Ishikawa (cell line): Measurements from ENCODE around the gene ZRANB1.

ENCODE experiments used
- CEBPB ChIP-seq: IDR thresholded peaks from 2 replicates; pipeline ENCODE4 v1.6.1; 2012
- CREB1 ChIP-seq: IDR thresholded peaks from 2 replicates; pipeline ENCODE4 v1.6.1; 2012; ENCODE audit warnings: low read depth
- EGR1 ChIP-seq: IDR thresholded peaks from 2 replicates; pipeline ENCODE4 v1.6.1; 2012
- EP300 ChIP-seq: IDR thresholded peaks from 2 replicates; pipeline ENCODE4 v1.6.1; 2012; ENCODE audit warnings: borderline replicate concordance
- FOXM1 ChIP-seq: IDR thresholded peaks from 2 replicates; pipeline ENCODE4 v1.6.1; 2012; ENCODE audit warnings: low read depth, borderline replicate concordance
- NFIC ChIP-seq: IDR thresholded peaks from 2 replicates; pipeline ENCODE4 v1.6.1; 2012
- RAD21 ChIP-seq: IDR thresholded peaks from 2 replicates; pipeline ENCODE4 v1.6.1; 2012; ENCODE audit warnings: low read depth
- TAF1 ChIP-seq: IDR thresholded peaks from 2 replicates; pipeline ENCODE4 v1.6.1; 2012; ENCODE audit warnings: low read depth, mild to moderate bottlenecking
- TCF12 ChIP-seq: IDR thresholded peaks from 2 replicates; pipeline ENCODE4 v1.6.1; 2012; ENCODE audit warnings: low read depth
- TEAD4 ChIP-seq: IDR thresholded peaks from 2 replicates; pipeline ENCODE4 v1.6.1; 2012
- YY1 ChIP-seq: IDR thresholded peaks from 2 replicates; pipeline ENCODE4 v1.6.1; 2012; ENCODE audit warnings: low read depth
- ZBTB7A ChIP-seq: IDR thresholded peaks from 2 replicates; pipeline ENCODE4 v1.6.1; 2012; ENCODE audit warnings: low read depth
- TF ChIP-seq, protein P1 (sequence below): IDR thresholded peaks from 2 replicates; pipeline ENCODE4 v1.6.1; 2012
- TF ChIP-seq, protein P2 (sequence below): IDR thresholded peaks from 2 replicates; pipeline ENCODE4 v1.6.1; 2012; ENCODE audit warnings: low read depth, mild to moderate bottlenecking
- TF ChIP-seq, protein P3 (sequence below): IDR thresholded peaks from 2 replicates; pipeline ENCODE4 v1.6.1; 2012

Gene ZRANB1

DNA sequence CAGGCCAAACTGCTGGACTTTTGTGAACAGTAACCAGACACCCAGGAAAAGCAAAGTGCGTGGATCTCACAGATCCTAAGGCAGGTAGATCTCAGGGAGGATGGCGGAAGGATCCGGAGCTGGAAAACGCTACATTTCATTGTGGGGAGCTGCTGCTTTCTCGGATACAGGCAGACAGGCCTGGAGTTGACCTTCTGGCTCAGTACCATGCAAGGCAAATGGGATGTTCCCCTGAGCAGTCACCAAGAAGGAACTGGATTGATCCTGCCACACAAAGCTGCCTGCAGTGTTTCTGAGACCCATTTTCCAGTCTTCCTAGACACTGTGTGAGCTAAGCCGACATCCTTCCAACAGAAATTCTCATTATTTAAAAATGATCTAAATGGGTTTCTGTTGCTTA lies 65.5 kb downstream of the ZRANB1 start:
- TF ChIP-seq FOXM1 = no peak
- TF ChIP-seq TEAD4 = no peak
- no peak for TF ChIP-seq EGR1
- no peak for TF ChIP-seq EP300
- no peak for TF ChIP-seq RAD21
- TF ChIP-seq CREB1 = no peak
- no peak for TF ChIP-seq YY1
- no peak for TF ChIP-seq TAF1
- no peak for TF ChIP-seq CEBPB
- TF ChIP-seq, protein P1, sequence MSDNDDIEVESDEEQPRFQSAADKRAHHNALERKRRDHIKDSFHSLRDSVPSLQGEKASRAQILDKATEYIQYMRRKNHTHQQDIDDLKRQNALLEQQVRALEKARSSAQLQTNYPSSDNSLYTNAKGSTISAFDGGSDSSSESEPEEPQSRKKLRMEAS = no peak

DNA sequence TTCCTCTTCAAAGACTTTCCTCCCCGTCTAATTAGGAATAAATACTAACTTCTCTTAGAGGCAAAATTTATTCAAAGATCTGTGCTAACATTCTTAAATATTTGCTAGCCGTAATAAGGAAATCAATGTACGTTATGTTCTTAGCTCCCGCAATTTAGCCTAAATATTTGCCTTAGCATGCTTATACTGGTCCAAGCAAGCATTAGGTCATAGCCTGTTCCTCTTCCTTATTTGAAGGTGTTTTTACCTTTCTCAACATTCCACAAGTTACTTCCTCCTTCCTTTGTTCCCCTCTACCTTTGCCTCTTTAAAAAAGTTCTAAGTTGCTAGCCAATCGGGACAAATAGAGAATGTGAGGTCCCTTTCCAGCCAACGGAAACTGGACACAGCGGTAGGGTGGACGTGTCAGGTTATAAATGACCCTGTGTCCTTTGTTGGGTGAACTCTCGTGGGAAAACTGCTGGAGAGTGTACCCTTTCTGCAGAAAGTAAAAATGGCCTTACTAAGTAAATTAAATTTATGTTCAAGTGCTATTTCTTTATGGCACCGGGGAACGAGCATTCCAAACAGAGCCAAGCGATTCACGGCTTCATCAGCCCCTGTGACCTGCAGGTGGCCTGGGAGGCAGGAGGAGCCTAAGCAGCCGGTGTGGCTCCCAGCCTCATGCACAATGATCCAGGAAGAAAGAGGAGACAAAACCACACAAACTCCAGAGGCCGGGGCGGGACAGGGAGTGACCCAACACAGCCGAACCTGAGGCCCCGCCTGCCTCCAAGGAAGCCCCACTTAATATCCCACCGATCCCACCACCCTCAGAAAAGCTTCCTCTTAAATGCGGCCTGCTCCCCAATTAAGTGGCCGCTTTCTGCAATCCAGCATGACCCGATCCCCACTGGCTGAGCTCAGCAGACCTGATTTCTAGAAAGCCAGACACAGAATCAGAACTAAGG lies 67.0 kb downstream of the ZRANB1 start:
- TF ChIP-seq FOXM1 (no peak), CREB1 (no peak), TAF1 (no peak), YY1 (no peak), NFIC (no peak), CEBPB (no peak)
- TF ChIP-seq, protein P2, sequence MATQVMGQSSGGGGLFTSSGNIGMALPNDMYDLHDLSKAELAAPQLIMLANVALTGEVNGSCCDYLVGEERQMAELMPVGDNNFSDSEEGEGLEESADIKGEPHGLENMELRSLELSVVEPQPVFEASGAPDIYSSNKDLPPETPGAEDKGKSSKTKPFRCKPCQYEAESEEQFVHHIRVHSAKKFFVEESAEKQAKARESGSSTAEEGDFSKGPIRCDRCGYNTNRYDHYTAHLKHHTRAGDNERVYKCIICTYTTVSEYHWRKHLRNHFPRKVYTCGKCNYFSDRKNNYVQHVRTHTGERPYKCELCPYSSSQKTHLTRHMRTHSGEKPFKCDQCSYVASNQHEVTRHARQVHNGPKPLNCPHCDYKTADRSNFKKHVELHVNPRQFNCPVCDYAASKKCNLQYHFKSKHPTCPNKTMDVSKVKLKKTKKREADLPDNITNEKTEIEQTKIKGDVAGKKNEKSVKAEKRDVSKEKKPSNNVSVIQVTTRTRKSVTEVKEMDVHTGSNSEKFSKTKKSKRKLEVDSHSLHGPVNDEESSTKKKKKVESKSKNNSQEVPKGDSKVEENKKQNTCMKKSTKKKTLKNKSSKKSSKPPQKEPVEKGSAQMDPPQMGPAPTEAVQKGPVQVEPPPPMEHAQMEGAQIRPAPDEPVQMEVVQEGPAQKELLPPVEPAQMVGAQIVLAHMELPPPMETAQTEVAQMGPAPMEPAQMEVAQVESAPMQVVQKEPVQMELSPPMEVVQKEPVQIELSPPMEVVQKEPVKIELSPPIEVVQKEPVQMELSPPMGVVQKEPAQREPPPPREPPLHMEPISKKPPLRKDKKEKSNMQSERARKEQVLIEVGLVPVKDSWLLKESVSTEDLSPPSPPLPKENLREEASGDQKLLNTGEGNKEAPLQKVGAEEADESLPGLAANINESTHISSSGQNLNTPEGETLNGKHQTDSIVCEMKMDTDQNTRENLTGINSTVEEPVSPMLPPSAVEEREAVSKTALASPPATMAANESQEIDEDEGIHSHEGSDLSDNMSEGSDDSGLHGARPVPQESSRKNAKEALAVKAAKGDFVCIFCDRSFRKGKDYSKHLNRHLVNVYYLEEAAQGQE = no peak
- TF ChIP-seq, protein P1 = no peak

DNA sequence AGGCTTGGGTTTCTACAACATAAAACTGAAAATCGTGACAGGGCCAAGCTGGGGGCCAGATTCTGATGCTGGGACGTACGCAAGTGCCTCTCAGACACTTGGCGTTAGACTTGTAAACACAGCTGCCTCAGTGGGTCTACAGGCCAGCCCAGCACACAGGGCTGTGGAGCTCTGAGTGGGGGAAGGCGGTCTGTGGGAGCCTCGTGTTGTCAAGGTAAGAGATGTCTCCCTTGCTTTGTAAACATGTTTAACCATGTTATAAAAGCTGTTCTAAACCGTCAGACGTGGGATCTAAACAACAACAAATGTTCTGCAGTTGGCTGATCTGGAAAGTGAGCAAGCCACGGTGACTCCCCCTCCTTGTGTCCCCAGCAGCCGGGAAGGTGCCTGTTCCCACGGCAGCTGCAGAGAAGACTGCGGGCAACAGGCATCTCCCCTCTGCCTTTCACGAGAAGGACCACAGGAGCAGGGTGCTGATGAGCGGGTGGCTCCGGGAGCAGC lies 67.8 kb downstream of the ZRANB1 start:
- TF ChIP-seq, protein P2 = no peak
- TF ChIP-seq RAD21 (no peak), CREB1 (no peak), TAF1 (no peak), EP300 (no peak), YY1 (no peak), ZBTB7A (no peak), TCF12 (no peak), NFIC (no peak), FOXM1 (no peak)
- TF ChIP-seq, protein P1 = no peak

DNA sequence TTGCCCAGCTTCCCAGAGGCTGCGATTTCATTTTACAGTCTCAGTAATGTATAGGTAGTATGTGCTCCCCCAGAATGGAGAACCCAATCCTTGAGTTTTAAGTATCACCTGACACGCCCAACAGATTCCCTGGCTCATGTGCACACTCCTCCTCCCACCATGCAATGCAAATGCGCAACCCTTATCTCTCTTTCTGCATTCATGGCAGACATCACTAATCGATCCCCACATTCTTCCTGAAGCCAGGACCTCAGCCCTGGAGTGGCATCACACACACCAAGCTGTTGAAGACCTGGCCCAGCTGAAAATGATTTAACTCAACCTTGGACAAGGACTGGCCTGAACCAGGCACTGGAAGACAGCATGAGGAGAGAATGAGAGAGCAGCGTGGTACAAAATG lies 68.4 kb downstream of the ZRANB1 start:
- TF ChIP-seq ZBTB7A (no peak), TCF12 (no peak), NFIC (no peak), TEAD4 (no peak), RAD21 (no peak), FOXM1 (no peak), TAF1 (no peak), CEBPB (no peak), CREB1 (no peak), EP300 (no peak)
- TF ChIP-seq, protein P1 = no peak
- TF ChIP-seq, protein P3, sequence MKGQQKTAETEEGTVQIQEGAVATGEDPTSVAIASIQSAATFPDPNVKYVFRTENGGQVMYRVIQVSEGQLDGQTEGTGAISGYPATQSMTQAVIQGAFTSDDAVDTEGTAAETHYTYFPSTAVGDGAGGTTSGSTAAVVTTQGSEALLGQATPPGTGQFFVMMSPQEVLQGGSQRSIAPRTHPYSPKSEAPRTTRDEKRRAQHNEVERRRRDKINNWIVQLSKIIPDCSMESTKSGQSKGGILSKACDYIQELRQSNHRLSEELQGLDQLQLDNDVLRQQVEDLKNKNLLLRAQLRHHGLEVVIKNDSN = no peak
- TF ChIP-seq, protein P2 = no peak
